Fibroblast of the aortic adventitia (primary cell): ENCODE data around the gene FLT1. TPM values are rescaled to one million over a fixed set of nuclear protein-coding genes. Genes with fewer than 3 reads are reported as not detected.

ENCODE experiments used
- DNase-seq: peaks from one replicate; pipeline ENCODE4 v3.0.0-alpha.2; 2010; ENCODE audit warnings: low read depth
- H3K4me3 ChIP-seq: 2 replicates; pipeline ENCODE4 v1.5.1; 2011; ENCODE audit warnings: low read depth, mild to moderate bottlenecking, control low read depth, low read length, moderate library complexity
- total RNA-seq: library from RNA; depleted of rRNA; stranded (reverse); fragments of >200 nt; gene quantifications from 2 replicates; pipeline ENCODE4 v1.2.3, GENCODE V29; 2012; ENCODE audit warnings: low replicate concordance
- TF ChIP-seq, protein P1 (sequence below): IDR thresholded peaks from 2 replicates; pipeline ENCODE4 v1.5.1; 2011; ENCODE audit warnings: mild to moderate bottlenecking, low read length, control low read depth, inconsistent platforms; ENCODE audit not compliant: insufficient read depth

Gene FLT1
- total RNA-seq, 1 donor: 0.36 TPM

- no peak overlapping the region for H3K4me3 ChIP-seq
- TF ChIP-seq, protein P1, sequence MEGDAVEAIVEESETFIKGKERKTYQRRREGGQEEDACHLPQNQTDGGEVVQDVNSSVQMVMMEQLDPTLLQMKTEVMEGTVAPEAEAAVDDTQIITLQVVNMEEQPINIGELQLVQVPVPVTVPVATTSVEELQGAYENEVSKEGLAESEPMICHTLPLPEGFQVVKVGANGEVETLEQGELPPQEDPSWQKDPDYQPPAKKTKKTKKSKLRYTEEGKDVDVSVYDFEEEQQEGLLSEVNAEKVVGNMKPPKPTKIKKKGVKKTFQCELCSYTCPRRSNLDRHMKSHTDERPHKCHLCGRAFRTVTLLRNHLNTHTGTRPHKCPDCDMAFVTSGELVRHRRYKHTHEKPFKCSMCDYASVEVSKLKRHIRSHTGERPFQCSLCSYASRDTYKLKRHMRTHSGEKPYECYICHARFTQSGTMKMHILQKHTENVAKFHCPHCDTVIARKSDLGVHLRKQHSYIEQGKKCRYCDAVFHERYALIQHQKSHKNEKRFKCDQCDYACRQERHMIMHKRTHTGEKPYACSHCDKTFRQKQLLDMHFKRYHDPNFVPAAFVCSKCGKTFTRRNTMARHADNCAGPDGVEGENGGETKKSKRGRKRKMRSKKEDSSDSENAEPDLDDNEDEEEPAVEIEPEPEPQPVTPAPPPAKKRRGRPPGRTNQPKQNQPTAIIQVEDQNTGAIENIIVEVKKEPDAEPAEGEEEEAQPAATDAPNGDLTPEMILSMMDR: no peak
- no peak for DNase-seq
Measured at GRCh38 chr13:28373810-28374209, 121.1 kb downstream of the FLT1 start.

GRCh38 chr13:28370448-28370847 is 124.5 kb downstream of the FLT1 start:
- TF ChIP-seq, protein P1: no peak
- no peak for DNase-seq
- H3K4me3 ChIP-seq: no peak overlapping the region

- TF ChIP-seq, protein P1: no peak
- no peak for DNase-seq
- no peak overlapping the region for H3K4me3 ChIP-seq
Measured at GRCh38 chr13:28358708-28359107, 136.2 kb downstream of the FLT1 start.

DNA sequence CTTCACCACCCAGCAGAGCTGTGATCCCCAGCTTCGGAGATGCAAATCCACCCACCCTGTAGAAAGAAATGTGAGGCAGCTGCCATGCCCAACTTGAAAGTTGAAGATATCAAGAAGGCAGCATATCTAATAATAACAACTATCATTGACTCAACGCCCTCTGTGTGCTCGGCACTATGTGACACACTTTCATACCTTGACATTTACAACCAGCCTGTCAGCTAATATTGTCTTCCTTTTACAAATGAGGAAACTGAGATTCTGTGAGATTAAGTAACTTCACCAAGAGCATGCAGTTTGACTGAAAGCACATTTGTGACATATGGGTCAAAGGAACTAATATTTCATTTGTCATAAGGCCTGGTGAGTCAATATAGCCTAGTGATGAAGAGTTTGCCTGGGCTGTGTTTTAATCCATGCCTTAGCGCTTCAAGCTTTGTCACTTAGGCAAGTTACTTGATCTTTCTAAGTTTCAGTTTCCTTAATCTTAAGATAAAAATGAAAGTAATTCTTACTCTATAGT is 137.0 kb downstream of the FLT1 start:
- no peak for DNase-seq

DNA sequence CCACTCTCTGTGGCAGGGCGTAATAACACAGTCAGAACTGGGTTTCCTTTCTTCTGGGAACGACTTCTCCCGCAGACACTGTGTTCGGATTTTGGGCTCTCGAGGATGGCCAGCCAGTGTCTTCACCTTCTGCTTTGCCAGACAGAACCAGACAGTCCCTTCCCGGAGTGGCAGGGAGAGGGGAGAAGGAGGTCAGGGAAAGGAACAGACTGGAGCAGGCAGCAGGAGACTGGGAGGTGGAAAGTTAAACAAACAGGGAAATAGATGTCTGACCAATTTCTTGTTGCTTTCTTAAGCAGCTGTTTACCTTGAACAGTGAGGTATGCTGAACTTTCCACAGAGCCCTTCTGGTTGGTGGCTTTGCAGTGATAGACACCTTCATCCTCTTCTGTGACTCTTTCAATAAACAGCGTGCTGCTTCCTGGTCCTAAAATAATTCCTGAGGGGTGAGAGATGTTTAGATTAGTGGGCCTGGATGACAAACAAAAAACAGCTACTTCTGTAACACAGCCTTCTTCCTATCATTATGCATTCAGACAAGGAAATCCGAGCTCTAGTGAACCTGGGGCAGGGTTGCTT is 137.6 kb downstream of the FLT1 start:
- TF ChIP-seq, protein P1: no peak
- no peak for DNase-seq
- no peak overlapping the region for H3K4me3 ChIP-seq

More for the DNA sequence above, 137.0 kb downstream of the FLT1 start:
- TF ChIP-seq, protein P1: no peak
- no peak overlapping the region for H3K4me3 ChIP-seq

GRCh38 chr13:28356561-28357021 is 138.3 kb downstream of the FLT1 start:
- DNase-seq: no peak
- TF ChIP-seq, protein P1: no peak
- H3K4me3 ChIP-seq: no peak overlapping the region
